GM18861 (cell line): ENCODE measurements around the gene SYF2.
A peak's percentile ranks its signal among the peaks of the same experiment; 100 is the strongest.
"Not testable (repeated sequence)": the region's sequence is repeated elsewhere in the genome, so short reads cannot be mapped to it uniquely, and the experiment has no call there.

Experiments used
- ATAC-seq: cut with Tn5 transposase; IDR thresholded peaks from one replicate; pipeline ENCODE4 v1.9.1; 2021; ENCODE audit not compliant: unreplicated experiment

SYF2 gene

GRCh38 chr1:25232027-25232865, at the start of gene SYF2:
Gene SYF2, minus strand, starts transcription at chr1:25232502. Its CDS starts 35 bp downstream, at chr1:25232467.
- peak; percentile 65 for ATAC-seq

DNA sequence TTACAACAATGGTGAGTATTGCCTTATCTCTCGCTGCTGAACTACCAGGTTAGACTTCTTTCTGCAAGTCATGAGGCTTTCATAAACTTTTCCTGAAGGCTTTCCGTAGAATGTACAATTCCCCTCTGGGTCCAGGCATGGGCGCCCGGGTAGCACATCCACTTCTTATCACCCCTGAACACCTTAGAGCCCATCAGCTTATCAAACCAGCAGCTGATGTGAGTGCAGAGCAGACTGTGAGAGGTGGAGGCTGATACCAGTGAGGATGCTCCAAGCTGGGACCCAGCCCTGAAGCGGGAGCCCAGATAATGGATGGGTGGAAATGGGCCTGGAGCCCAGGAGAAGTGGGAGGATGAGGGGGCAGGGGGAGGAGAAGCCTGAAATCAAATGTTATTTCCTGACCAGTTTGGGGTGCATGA, 47.4 kb upstream of the SYF2 start:
- ATAC-seq, result not testable (repeated sequence)

DNA sequence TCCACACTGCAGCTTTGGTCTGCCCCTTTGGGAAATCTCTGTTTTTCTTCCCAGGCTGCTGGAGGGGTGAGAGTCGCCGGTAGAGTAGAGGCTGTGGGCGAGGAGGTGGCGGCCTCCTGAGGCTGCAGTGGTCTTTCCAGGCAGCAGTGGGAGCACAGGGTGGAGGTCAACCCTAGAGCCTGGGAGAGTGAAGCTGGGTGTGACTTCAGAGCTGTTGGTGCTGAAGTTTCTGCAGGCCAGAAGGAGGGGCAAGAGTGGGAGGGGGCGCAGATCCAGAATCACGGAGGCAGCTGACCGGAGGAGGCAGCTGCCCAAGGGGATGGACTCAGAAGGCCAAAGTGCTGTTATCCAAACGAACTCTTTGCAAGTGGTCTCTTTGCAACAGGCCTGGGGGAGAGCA, 46.5 kb upstream of the SYF2 start:
- not testable (repeated sequence) for ATAC-seq

- not testable (repeated sequence) for ATAC-seq
Measured at GRCh38 chr1:25278358-25278757, 46.1 kb upstream of the SYF2 start.

DNA sequence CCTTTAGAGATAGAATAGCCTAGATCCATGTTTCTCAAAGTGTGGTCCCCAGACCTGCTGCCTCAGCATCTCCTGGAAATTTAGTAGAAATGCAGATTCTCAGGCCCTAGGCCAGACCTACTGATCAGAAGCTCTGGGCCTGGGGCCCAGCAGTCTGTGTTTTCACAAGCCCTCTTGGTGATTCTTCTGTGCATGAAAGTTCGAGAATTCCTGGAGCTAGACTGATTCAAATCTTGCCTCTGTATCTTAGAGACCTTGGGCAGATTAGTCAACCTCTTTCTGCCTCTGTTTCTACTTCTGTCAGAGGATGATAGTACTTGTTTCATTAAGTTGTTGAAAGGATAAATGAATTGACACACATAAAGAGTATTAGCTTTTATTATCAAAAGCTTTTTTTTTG, 45.0 kb upstream of the SYF2 start:
- not testable (repeated sequence) for ATAC-seq

GRCh38 chr1:25275648-25276047, 43.3 kb upstream of the SYF2 start:
- not testable (repeated sequence) for ATAC-seq

DNA sequence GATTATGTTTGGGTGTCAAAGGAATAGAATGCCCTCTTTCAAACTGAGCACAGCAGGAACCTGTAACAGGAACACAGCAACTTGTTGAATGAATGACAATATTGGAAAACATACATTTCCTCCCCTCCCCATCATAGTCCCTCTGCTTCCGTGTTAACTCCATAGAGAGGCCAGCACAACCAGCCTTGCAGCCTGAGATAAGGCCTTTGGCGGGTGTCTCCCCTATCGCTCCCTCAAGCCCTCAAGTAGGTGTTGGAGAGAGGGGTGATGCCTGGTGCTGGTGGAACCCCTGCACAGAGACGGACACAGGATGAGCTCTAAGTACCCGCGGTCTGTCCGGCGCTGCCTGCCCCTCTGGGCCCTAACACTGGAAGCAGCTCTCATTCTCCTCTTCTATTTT, 39.9 kb upstream of the SYF2 start, which contains the start of gene RHD:
RHD (plus strand) TSS at position 272 of the 400 bp plus-strand sequence; CDS start at position 311, 39 bp downstream.
- not testable (repeated sequence) for ATAC-seq

- ATAC-seq, result not testable (repeated sequence)
Measured at GRCh38 chr1:25268143-25268760, 36.0 kb upstream of the SYF2 start.

GRCh38 chr1:25267288-25268142, 35.2 kb upstream of the SYF2 start:
- peak; percentile 43 for ATAC-seq

DNA sequence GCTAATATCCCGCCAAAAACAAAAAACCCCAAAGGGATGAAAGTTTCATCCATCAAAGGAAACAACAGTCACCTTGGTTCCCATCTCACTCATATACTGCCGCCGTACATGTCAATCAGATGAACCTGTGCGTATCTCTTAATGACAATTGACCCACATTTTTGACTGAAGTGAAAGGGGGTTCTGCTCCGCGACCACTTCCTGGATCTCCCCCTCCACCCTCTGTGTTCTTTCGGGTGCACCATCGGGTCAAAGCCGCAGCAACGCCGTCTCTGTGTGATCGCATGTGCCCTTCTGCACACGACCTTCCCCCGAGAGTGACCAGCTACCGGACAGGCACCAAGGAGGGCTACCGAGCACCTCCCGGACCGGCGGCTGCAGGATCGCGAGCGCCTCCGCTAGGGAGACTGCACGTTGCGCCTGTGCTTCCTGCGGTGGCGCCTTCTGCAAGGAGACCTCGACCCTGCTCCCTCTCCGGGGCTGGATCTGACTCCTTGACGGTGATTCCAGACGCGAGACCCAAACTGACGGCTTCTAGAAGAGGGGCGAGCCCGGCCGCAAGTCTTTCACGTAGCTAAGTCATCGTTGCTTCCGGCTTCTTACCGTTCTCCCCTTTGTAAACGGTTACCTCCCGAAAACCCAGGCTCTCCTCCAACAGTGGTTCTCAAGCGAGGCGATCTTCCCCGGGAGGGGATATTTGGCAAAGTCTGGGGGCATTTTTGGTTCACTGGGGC, 34.4 kb upstream of the SYF2 start:
- peak; percentile 20 for ATAC-seq

DNA sequence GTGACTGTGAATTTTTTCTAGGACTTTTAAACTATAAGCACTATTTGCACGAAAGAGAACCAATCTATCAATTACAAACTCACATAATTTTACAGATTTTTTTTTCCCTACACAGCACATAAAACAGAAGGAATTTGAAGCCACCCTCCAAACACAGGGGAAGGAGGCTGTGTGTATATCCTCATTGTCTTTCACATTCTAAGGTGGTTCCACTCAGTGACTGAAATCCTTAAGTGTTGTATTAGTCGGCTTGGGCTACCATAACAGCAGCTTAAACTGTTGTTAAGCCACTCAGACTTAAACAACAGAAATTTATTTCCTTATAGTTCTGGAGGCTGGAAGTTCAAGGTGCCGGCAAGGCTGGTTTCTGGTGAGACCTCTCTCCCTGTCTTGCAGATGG, 28.0 kb upstream of the SYF2 start:
- not testable (repeated sequence) for ATAC-seq

DNA sequence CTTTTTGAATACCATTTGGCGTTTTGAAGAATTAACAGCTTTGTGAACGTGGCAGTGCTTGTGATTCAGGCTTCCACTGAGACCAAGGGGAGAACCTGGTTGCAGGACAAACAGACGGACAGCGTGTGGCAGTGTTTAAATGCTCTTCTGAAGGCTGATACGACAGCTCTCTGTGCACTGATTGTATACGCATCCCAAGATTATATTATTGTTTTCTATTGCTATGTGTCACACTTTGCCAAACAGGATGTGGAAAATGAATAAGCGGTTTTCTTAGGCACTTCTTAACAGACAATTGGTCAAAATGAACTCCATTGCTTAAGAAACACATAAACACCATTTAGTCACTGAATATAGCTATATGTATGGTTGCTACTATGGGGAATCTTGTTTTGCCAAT, 27.5 kb upstream of the SYF2 start:
- ATAC-seq, result not testable (repeated sequence)

DNA sequence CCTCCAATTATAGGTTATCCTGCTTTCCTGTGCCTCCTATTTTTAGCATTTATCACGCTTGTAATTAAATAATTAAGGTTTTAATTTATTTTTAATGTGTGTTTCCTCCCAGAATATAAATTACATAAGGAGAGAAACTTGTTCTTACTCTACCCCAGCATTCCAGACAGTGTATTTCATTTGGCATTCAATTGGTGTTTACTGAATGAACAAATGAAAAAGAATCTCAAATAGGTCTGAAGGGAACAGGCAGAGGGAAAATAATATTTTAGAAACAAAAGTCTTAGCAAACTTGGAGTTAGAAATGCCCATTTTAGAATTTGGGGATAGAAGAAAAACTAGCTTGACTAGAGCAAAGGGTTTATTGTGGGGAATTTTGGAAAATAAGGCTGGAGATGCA, 24.9 kb upstream of the SYF2 start:
- no peak for ATAC-seq

GRCh38 chr1:25256578-25256965, 24.3 kb upstream of the SYF2 start:
- no peak for ATAC-seq

DNA sequence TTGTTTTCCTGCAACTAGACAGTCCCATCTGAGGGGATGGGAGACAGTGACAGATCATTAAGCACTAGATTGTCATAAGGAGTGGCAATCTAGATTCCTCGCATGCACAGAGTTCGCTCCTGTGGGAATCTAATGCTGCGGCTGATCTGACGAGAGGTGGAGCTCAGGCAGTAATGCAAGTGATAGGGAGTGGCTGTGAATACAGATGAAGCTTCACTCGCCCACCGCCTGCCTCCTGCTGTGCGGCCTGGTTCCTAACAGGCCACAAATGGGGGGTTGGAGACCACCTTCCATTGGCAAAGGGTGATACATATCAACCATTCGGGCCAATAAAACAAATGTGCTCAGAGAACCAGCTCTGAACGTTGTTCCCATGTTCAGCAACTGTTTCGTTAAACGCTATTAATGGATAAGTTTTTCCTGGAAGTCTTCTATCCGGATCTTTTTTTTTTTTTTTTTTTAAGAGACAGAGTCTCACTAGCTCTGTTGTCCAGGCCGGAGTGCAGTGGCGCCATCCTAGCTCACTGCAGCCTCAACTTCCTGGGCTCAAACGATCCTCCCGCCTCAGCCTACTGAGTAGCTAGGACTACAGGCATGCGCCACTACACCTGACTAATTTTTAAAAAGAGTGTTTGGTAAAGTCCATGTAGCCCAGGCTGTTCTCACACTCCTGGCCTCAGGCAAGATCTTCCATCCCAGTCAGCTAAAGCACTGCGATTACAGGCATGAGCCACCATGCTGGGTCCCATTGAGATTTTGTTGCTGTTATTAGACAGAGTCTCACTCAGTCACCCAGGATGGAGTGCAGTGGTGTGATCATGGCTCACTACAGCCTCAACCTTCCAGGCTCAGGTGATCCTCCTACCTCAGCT, 23.6 kb upstream of the SYF2 start:
- no peak for ATAC-seq

- ATAC-seq, result no peak
Measured at GRCh38 chr1:25253911-25254310, 21.6 kb upstream of the SYF2 start.

- no peak for ATAC-seq
Measured at GRCh38 chr1:25247829-25248754, 15.8 kb upstream of the SYF2 start.

GRCh38 chr1:25247024-25247828, 14.9 kb upstream of the SYF2 start, which contains the start of gene RSRP1:
Gene RSRP1, minus strand, starts transcription at chr1:25247454. Its CDS starts 491 bp downstream, at chr1:25246963.
- ATAC-seq, result peak; percentile 70
